ENCODE data around the gene CDKL4.

Gene CDKL4

GRCh38 chr2:39127973-39128372 is 115.8 kb downstream of the CDKL4 start:
- POLR2A ChIA-PET: no interaction called here
- TF ChIP-seq, protein P1, sequence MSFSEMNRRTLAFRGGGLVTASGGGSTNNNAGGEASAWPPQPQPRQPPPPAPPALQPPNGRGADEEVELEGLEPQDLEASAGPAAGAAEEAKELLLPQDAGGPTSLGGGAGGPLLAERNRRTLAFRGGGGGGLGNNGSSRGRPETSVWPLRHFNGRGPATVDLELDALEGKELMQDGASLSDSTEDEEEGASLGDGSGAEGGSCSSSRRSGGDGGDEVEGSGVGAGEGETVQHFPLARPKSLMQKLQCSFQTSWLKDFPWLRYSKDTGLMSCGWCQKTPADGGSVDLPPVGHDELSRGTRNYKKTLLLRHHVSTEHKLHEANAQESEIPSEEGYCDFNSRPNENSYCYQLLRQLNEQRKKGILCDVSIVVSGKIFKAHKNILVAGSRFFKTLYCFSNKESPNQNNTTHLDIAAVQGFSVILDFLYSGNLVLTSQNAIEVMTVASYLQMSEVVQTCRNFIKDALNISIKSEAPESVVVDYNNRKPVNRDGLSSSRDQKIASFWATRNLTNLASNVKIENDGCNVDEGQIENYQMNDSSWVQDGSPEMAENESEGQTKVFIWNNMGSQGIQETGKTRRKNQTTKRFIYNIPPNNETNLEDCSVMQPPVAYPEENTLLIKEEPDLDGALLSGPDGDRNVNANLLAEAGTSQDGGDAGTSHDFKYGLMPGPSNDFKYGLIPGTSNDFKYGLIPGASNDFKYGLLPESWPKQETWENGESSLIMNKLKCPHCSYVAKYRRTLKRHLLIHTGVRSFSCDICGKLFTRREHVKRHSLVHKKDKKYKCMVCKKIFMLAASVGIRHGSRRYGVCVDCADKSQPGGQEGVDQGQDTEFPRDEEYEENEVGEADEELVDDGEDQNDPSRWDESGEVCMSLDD (tag by site-specific recombination; IDR thresholded peaks at IDR 0.05): no peak
- no peak for TF ChIP-seq GLIS1 (tag by site-specific recombination; IDR thresholded peaks at IDR 0.05)
- TF ChIP-seq ZNF416 (tag by site-specific recombination; IDR thresholded peaks at IDR 0.05): no peak
- TF ChIP-seq, protein P2, sequence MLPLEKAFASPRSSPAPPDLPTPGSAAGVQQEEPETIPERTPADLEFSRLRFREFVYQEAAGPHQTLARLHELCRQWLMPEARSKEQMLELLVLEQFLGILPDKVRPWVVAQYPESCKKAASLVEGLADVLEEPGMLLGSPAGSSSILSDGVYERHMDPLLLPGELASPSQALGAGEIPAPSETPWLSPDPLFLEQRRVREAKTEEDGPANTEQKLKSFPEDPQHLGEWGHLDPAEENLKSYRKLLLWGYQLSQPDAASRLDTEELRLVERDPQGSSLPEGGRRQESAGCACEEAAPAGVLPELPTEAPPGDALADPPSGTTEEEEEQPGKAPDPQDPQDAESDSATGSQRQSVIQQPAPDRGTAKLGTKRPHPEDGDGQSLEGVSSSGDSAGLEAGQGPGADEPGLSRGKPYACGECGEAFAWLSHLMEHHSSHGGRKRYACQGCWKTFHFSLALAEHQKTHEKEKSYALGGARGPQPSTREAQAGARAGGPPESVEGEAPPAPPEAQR (tag by site-specific recombination; IDR thresholded peaks at IDR 0.05): no peak
- no peak for TF ChIP-seq ZBTB7A (tag by site-specific recombination; IDR thresholded peaks at IDR 0.05; ENCODE audit: low read depth)
- TF ChIP-seq ZNF660 (tag by site-specific recombination; IDR thresholded peaks at IDR 0.05): no peak
- TF ChIP-seq ZNF571 (tag by site-specific recombination; IDR thresholded peaks at IDR 0.05): no peak
- TF ChIP-seq HOXC10 (CRISPR knock-in tag; IDR thresholded peaks at IDR 0.05): no peak
- no peak for TF ChIP-seq ZFHX2 (tag by site-specific recombination; conservative IDR thresholded peaks at IDR 0.05)
- H3K9me3 ChIP-seq (ENCODE audit: control insufficient read depth, insufficient read depth, low read depth, low read length): no peaks in the 10 kb centered on the region
- H3K4me3 ChIP-seq (ENCODE audit: low read depth, low read length): no peak overlapping the region
- H3K4me1 ChIP-seq (ENCODE audit: control insufficient read depth, insufficient read depth, low read length): peaks cover 3% of the 10 kb centered on the region; the same call in 1 of the 2 replicates
- no peak overlapping the region for H3K27ac ChIP-seq (ENCODE audit: extremely low read depth, low read depth, low read length)
- CTCF ChIA-PET: interaction anchor here (5.0 kb wide), 1 partner anchor 101 kb away, joined by 47 read pairs; no protein-coding TSS in a partner anchor
- H3K36me3 ChIP-seq (ENCODE audit: control insufficient read depth in 2 of 2, insufficient read depth in 1 of 2, low read length in 2 of 2): no peaks in the 10 kb centered on the region
